ENCODE data around the gene FAM181A.

The FAM181A gene

GRCh38 chr14:93978735-93979134 lies 51.6 kb downstream of the FAM181A start:
- DNase-seq (ENCODE audit: low spot score), result no peak
